GM10266 (cell line): ENCODE data around the gene RETSAT.
A peak's percentile ranks its signal among the peaks of the same experiment; 100 is the strongest.
"Not testable (repeated sequence)": the region's sequence is repeated elsewhere in the genome, so short reads cannot be mapped to it uniquely, and the experiment has no call there.

Experiments used
- DNase-seq: peaks from one replicate; pipeline ENCODE4 v3.0.0; 2012; ENCODE audit errors: extremely low spot score
- CTCF ChIP-seq: IDR thresholded peaks from 2 replicates; pipeline ENCODE4 v1.5.1; 2012; ENCODE audit warnings: mild to moderate bottlenecking, low read depth; ENCODE audit not compliant: control insufficient read depth, insufficient read depth; ENCODE audit errors: missing control alignments

Gene RETSAT

GRCh38 chr2:85390941-85391669 lies 36.8 kb upstream of the RETSAT start:
- peak; percentile 70 for TF ChIP-seq CTCF
- peak; percentile 62 for DNase-seq

- no peak for DNase-seq
- no peak for TF ChIP-seq CTCF
These were observed 34.7 kb upstream of the RETSAT start for GRCh38 chr2:85388878-85389538.

GRCh38 chr2:85387754-85388153 lies 33.4 kb upstream of the RETSAT start:
- DNase-seq, result no peak
- no peak for TF ChIP-seq CTCF

GRCh38 chr2:85385746-85386145 lies 31.4 kb upstream of the RETSAT start:
- no peak for DNase-seq
- no peak for TF ChIP-seq CTCF

GRCh38 chr2:85383850-85384249 lies 29.5 kb upstream of the RETSAT start:
- TF ChIP-seq CTCF, result no peak
- no peak for DNase-seq

GRCh38 chr2:85383151-85383550 lies 28.8 kb upstream of the RETSAT start:
- not testable (repeated sequence) for DNase-seq

- DNase-seq, result no peak
- no peak for TF ChIP-seq CTCF
These were observed 25.7 kb upstream of the RETSAT start for GRCh38 chr2:85380048-85380447.
